ENCODE measurements around the gene RASAL1. TPM values are rescaled to one million over a fixed set of nuclear protein-coding genes. Genes with fewer than 3 reads are reported as not detected.

The RASAL1 gene
- total RNA-seq, 1 donor from 2014 or later: 0.26 TPM

- FAIRE-seq: no peak
- Histone ChIP-seq H3K27me3 (ENCODE audit: control insufficient read depth, insufficient read depth, low read length) (no peaks in the 10 kb centered on the region), H3K36me3 (ENCODE audit: control insufficient read depth, insufficient read depth, low read length) (peaks cover 40% of the 10 kb centered on the region), H3K4me3 (ENCODE audit: low read depth, low read length) (no peak overlapping the region)
- DNase-seq (ENCODE audit: low read depth): no peak
- no peak for TF ChIP-seq CTCF (IDR thresholded peaks at IDR 0.05; ENCODE audit: insufficient read depth, low read length, severe bottlenecking)
Observed at GRCh38 chr12:113165521-113166450, 30.2 kb upstream of the RASAL1 start.

GRCh38 chr12:113164014-113164413 is 28.5 kb upstream of the RASAL1 start:
- DNase-seq (ENCODE audit: low read depth) (no peak), FAIRE-seq (no peak)
- Histone ChIP-seq H3K36me3 (ENCODE audit: control insufficient read depth, insufficient read depth, low read length) (peaks cover 41% of the 10 kb centered on the region), H3K4me3 (ENCODE audit: low read depth, low read length) (no peak overlapping the region), H3K27me3 (ENCODE audit: control insufficient read depth, insufficient read depth, low read length) (no peaks in the 10 kb centered on the region)
- TF ChIP-seq CTCF (IDR thresholded peaks at IDR 0.05; ENCODE audit: insufficient read depth, low read length, severe bottlenecking): no peak

GRCh38 chr12:113163030-113163360 is 27.4 kb upstream of the RASAL1 start:
- Histone ChIP-seq H3K36me3 (ENCODE audit: control insufficient read depth, insufficient read depth, low read length) (peaks cover 35% of the 10 kb centered on the region), H3K4me3 (ENCODE audit: low read depth, low read length) (no peak overlapping the region), H3K27me3 (ENCODE audit: control insufficient read depth, insufficient read depth, low read length) (no peaks in the 10 kb centered on the region)
- FAIRE-seq (no peak), DNase-seq (ENCODE audit: low read depth) (no peak)
- TF ChIP-seq CTCF (IDR thresholded peaks at IDR 0.05; ENCODE audit: insufficient read depth, low read length, severe bottlenecking): no peak

GRCh38 chr12:113162102-113163029 is 26.8 kb upstream of the RASAL1 start:
- no peak overlapping the region for H3K4me3 ChIP-seq (ENCODE audit: low read depth, low read length)
- no peak for FAIRE-seq
- DNase-seq (ENCODE audit: low read depth): no peak

More at GRCh38 chr12:113162102-113163029, 26.8 kb upstream of the RASAL1 start:
- Histone ChIP-seq H3K36me3 (ENCODE audit: control insufficient read depth, insufficient read depth, low read length) (peaks cover 34% of the 10 kb centered on the region), H3K27me3 (ENCODE audit: control insufficient read depth, insufficient read depth, low read length) (no peaks in the 10 kb centered on the region)
- TF ChIP-seq CTCF (IDR thresholded peaks at IDR 0.05; ENCODE audit: insufficient read depth, low read length, severe bottlenecking): no peak

Data from bronchial epithelial cell (primary cell).